ENCODE results near the gene ATPAF2.

The ATPAF2 gene

DNA sequence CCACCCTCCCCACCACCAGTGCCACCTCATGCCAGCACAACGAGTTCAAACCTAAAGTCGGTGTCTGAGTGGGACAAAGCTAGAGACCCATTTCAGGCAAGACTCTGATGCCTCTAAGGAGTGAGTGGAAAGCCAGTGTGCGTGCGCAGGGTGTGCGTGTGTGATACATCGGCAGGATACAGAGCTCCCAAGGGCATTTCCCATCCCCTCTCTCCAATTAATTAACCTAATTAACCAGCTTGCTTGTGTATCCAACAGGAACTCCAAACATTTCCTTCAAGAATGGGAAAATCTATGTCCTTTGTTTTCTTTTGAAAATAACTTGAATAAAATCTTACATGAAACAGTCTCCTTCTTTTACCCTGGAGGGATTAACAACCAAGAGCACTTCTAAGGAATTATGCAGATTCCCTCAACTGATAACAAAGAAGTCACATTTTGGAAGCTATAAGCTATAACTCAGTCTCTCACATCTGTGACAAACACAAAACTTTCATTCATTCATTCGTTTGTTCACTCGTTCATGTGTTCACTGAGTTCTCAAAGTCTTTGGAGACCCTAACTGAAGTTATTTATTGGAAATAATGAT is 9.9 kb downstream of the ATPAF2 start:
- TF ChIP-seq RAD21 (IDR thresholded peaks at IDR 0.05; ENCODE audit: low read depth) (no peak), YY1 (IDR thresholded peaks at IDR 0.05; ENCODE audit: low read depth) (no peak), ZBTB7A (IDR thresholded peaks at IDR 0.05; ENCODE audit: low read depth) (no peak), CREB1 (IDR thresholded peaks at IDR 0.05; ENCODE audit: low read depth) (no peak), TEAD4 (IDR thresholded peaks at IDR 0.05) (no peak), TCF12 (IDR thresholded peaks at IDR 0.05; ENCODE audit: low read depth) (no peak), EP300 (IDR thresholded peaks at IDR 0.05; ENCODE audit: borderline replicate concordance) (no peak), TAF1 (IDR thresholded peaks at IDR 0.05; ENCODE audit: low read depth) (no peak), FOXM1 (IDR thresholded peaks at IDR 0.05; ENCODE audit: borderline replicate concordance, low read depth) (no peak), CEBPB (IDR thresholded peaks at IDR 0.05) (no peak), NFIC (IDR thresholded peaks at IDR 0.05) (no peak), EGR1 (IDR thresholded peaks at IDR 0.05) (no peak)
- TF ChIP-seq, protein P1, sequence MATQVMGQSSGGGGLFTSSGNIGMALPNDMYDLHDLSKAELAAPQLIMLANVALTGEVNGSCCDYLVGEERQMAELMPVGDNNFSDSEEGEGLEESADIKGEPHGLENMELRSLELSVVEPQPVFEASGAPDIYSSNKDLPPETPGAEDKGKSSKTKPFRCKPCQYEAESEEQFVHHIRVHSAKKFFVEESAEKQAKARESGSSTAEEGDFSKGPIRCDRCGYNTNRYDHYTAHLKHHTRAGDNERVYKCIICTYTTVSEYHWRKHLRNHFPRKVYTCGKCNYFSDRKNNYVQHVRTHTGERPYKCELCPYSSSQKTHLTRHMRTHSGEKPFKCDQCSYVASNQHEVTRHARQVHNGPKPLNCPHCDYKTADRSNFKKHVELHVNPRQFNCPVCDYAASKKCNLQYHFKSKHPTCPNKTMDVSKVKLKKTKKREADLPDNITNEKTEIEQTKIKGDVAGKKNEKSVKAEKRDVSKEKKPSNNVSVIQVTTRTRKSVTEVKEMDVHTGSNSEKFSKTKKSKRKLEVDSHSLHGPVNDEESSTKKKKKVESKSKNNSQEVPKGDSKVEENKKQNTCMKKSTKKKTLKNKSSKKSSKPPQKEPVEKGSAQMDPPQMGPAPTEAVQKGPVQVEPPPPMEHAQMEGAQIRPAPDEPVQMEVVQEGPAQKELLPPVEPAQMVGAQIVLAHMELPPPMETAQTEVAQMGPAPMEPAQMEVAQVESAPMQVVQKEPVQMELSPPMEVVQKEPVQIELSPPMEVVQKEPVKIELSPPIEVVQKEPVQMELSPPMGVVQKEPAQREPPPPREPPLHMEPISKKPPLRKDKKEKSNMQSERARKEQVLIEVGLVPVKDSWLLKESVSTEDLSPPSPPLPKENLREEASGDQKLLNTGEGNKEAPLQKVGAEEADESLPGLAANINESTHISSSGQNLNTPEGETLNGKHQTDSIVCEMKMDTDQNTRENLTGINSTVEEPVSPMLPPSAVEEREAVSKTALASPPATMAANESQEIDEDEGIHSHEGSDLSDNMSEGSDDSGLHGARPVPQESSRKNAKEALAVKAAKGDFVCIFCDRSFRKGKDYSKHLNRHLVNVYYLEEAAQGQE (IDR thresholded peaks at IDR 0.05; ENCODE audit: low read depth), result no peak
- TF ChIP-seq, protein P2, sequence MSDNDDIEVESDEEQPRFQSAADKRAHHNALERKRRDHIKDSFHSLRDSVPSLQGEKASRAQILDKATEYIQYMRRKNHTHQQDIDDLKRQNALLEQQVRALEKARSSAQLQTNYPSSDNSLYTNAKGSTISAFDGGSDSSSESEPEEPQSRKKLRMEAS (IDR thresholded peaks at IDR 0.05), result no peak
- TF ChIP-seq, protein P3, sequence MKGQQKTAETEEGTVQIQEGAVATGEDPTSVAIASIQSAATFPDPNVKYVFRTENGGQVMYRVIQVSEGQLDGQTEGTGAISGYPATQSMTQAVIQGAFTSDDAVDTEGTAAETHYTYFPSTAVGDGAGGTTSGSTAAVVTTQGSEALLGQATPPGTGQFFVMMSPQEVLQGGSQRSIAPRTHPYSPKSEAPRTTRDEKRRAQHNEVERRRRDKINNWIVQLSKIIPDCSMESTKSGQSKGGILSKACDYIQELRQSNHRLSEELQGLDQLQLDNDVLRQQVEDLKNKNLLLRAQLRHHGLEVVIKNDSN (IDR thresholded peaks at IDR 0.05), result no peak

DNA sequence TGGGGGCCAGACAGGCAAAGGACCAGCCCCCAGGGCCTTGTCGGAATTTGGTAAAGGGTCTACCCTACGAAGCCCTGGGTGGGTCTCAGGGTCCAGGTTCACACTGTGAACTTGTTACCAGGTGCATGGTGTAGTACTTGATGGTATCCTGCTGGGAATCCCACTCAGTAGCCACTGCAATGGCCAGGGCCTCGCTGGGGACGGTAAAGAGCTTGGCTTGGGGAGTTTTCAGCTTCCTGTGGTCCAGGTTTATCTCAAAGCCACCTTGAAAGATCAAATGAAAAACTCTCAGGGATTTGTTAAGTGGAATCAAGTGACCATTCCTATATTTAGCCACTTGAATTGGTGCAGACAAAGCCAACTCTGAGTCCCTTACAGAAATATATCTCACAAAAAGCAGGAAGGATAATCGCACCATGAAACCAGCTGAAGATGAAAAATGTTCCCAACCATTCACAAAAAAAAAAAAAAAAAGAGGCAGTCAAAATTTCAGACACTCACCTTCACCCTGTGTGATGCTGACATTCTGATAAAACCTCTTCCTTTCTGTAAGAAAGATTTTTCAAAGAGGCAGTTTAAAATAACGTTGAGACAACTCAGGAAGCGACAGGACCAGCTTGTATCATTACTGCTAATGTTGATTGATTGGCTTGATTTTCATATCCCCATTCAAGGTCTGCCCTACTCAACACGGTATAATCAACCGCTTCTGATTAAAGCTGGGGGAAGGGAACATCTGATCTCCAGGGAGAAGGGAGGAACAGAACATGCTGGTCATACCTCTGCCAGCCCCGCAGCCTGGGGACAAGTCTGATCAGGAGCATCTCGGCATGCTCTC is 10.6 kb downstream of the ATPAF2 start:
- TF ChIP-seq CREB1 (IDR thresholded peaks at IDR 0.05; ENCODE audit: low read depth) (no peak), RAD21 (IDR thresholded peaks at IDR 0.05; ENCODE audit: low read depth) (no peak), TAF1 (IDR thresholded peaks at IDR 0.05; ENCODE audit: low read depth) (no peak), ZBTB7A (IDR thresholded peaks at IDR 0.05; ENCODE audit: low read depth) (no peak), TCF12 (IDR thresholded peaks at IDR 0.05; ENCODE audit: low read depth) (no peak), CEBPB (IDR thresholded peaks at IDR 0.05) (no peak)

DNA sequence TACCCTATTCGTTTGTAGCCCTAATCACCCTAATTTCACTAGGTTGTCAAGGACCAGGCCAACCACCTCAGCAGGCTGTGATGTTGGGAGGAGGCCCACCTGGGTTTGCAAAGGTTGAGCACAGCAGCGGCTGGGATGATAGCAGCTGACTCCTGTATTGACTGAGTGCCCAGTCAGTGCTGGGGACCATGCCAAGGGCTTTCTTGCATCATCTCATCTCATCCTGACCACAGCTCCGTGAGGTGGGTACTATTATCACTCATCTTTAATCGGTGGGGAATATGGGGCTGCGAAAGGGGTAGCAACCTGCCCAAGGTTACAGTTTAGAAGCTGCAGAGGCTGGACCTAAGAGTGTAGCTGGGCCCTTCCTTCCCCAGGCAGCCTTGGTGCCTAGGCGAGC is 11.7 kb downstream of the ATPAF2 start:
- no peak for TF ChIP-seq TAF1 (IDR thresholded peaks at IDR 0.05; ENCODE audit: low read depth)

DNA sequence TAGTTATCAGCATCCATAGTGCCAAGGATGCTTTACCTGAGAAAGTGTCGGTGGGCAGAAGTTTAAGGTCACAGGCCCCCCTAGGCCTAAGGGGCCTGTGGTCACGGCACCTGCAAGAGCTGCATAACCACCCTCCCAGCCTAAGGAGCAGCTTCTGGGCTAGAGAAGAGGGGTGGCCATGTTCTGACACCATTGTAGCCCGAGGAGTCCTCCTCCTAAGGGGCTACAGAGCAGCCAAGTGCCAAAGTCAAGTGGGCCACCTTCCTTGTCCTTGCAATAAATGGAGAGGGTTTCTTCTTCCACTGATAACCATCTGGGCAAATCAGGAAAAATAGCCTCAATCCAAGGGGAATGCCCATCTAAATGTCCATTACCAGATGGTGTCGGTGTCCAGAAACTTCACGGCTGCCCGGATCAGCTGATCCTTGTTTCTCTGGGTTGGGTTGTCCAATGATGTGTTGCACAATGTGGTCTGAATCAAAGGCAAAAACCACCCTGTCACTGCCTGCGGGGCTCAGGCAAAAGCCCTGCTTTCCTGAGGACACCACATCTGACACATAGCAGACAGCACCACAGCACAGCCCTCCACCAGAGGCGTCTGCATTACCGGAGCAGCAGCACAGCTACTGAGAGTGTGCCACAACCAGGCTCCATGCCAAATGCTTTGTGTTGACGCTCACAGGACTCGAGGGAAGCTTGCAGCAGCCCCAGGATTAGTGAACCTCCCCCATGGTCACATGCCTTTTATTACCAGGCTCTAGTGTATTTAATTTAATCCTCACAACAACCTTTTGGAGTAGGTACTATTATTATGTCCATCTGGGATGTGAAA is 12.8 kb downstream of the ATPAF2 start:
- TF ChIP-seq, protein P2 (IDR thresholded peaks at IDR 0.05), result no peak
- TF ChIP-seq EGR1 (IDR thresholded peaks at IDR 0.05) (no peak), TCF12 (IDR thresholded peaks at IDR 0.05; ENCODE audit: low read depth) (no peak), ZBTB7A (IDR thresholded peaks at IDR 0.05; ENCODE audit: low read depth) (no peak), YY1 (IDR thresholded peaks at IDR 0.05; ENCODE audit: low read depth) (no peak), CEBPB (IDR thresholded peaks at IDR 0.05) (no peak), FOXM1 (IDR thresholded peaks at IDR 0.05; ENCODE audit: borderline replicate concordance, low read depth) (no peak), NFIC (IDR thresholded peaks at IDR 0.05) (no peak)

DNA sequence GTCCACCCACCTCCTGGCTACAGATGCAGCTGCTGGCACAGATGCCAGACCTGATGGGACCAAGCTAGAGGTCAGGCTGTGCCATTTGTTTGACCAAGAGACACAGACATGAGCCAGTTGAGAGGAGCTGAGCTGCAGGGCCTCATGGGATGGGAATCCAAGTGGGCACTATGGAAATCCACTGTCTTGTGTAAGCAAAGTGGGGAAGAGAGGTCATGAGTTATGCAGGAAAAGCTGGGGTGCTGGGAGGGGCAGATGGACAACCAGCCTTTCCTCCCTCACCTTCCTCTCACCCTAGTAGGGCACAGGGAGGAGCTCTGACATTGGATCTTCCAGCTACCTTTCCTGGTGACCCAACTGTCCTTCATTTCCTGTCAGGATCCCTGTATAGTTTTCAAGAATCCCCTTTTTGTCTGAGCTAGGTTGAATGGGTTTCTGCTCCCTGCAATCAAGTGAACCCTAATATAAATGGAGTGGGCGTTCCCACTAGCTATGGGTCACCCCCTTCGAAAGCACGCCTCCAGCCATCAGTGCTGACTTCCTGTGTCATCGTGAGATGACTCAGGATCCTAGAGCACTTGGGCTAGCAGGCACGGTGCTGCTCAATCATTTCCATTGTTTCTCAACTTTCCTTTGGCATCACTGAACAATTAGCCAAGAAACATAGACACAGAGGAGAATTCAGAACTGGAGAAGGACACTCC is 13.6 kb downstream of the ATPAF2 start:
- TF ChIP-seq, protein P3 (IDR thresholded peaks at IDR 0.05), result no peak
- no peak for TF ChIP-seq TEAD4 (IDR thresholded peaks at IDR 0.05)
- no peak for TF ChIP-seq TAF1 (IDR thresholded peaks at IDR 0.05; ENCODE audit: low read depth)
- no peak for TF ChIP-seq CREB1 (IDR thresholded peaks at IDR 0.05; ENCODE audit: low read depth)
- TF ChIP-seq CEBPB (IDR thresholded peaks at IDR 0.05), result no peak
- TF ChIP-seq ZBTB7A (IDR thresholded peaks at IDR 0.05; ENCODE audit: low read depth), result no peak
- TF ChIP-seq, protein P1 (IDR thresholded peaks at IDR 0.05; ENCODE audit: low read depth), result no peak
- no peak for TF ChIP-seq YY1 (IDR thresholded peaks at IDR 0.05; ENCODE audit: low read depth)
- no peak for TF ChIP-seq EGR1 (IDR thresholded peaks at IDR 0.05)
- no peak for TF ChIP-seq RAD21 (IDR thresholded peaks at IDR 0.05; ENCODE audit: low read depth)
- no peak for TF ChIP-seq TCF12 (IDR thresholded peaks at IDR 0.05; ENCODE audit: low read depth)
